Lower leg skin (tissue), 4 donors: ENCODE measurements around the gene CPNE8. TPM values are rescaled to one million over a fixed set of nuclear protein-coding genes. Genes with fewer than 3 reads are reported as not detected.

Experiments
- DNase-seq, 2 donors: peaks; one replicate each; pipeline ENCODE4 v3.0.0-alpha.2; 2019; ENCODE audit warnings: low spot score in 2 of 2
- H3K4me3 ChIP-seq: fragments of 200-600 bp; sonication (generic); 2 replicates; pipeline ENCODE4 v1.5.1; 2017; ENCODE audit warnings: mild to moderate bottlenecking, low read depth; ENCODE audit not compliant: poor library complexity, severe bottlenecking
- CTCF ChIP-seq, 3 donors: fragments of 450-650 bp; IDR thresholded peaks; one replicate each; pipeline ENCODE4 v1.5.1; 2016; ENCODE audit warnings: antibody characterized with exemption in 3 of 3, mild to moderate bottlenecking in 3 of 3, moderate library complexity in 2 of 3
- POLR2A ChIP-seq, 2 donors: fragments of 450-650 bp; IDR thresholded peaks; one replicate each; pipeline ENCODE4 v1.6.1; 2016 to 2017; ENCODE audit warnings: antibody characterized with exemption in 2 of 2, mild to moderate bottlenecking in 1 of 2, moderate library complexity in 1 of 2
- WGBS, 2 donors: methylation state at CpG; one replicate each; pipeline ENCODE4 v1.1.5; 2018; 5-methylcytosine and 5-hydroxymethylcytosine counted together
- intact Hi-C: fragments of 100-400 bp; cut with DNase I; formaldehyde crosslinking; loops from one replicate; pipeline ENCODE4 v1.15.0; 2023; ENCODE audit warnings: low total_unique reads
- total RNA-seq, 4 donors: library from RNA; depleted of rRNA; stranded (reverse); fragments of >200 nt; gene quantifications; one replicate each; pipeline ENCODE4 v1.1.0, GENCODE V29; 2016

The CPNE8 gene
- total RNA-seq, 4 donors from 2014 or later: 8.0 to 20.2 (median 9.1) TPM

- no peak for TF ChIP-seq POLR2A (IDR thresholded peaks at IDR 0.05)
- TF ChIP-seq CTCF (IDR thresholded peaks at IDR 0.05): no peak
- intact Hi-C loops: no loop called here
- WGBS, 2 donors: 66 to 71% methylated on average over 6 of the region's 6 CpGs
- no peak overlapping the region for H3K4me3 ChIP-seq
- no peak for DNase-seq
Observed at GRCh38 chr12:38713294-38713693, 192.1 kb downstream of the CPNE8 start.

- DNase-seq: no peak
- H3K4me3 ChIP-seq: no peak overlapping the region
- intact Hi-C loops: no loop called here
- WGBS, 2 donors: 74 to 75% methylated on average over 2 of the region's 2 CpGs
- TF ChIP-seq POLR2A (IDR thresholded peaks at IDR 0.05): no peak
Observed at GRCh38 chr12:38711054-38711453, 194.3 kb downstream of the CPNE8 start.

- H3K4me3 ChIP-seq: no peak overlapping the region
- DNase-seq: no peak
- TF ChIP-seq POLR2A (IDR thresholded peaks at IDR 0.05) (no peak), CTCF (IDR thresholded peaks at IDR 0.05) (no peak)
- intact Hi-C loops: no loop called here
Observed at GRCh38 chr12:38708466-38708865, 196.9 kb downstream of the CPNE8 start.

GRCh38 chr12:38707648-38708047 lies 197.7 kb downstream of the CPNE8 start:
- TF ChIP-seq CTCF (IDR thresholded peaks at IDR 0.05): no peak
- TF ChIP-seq POLR2A (IDR thresholded peaks at IDR 0.05): no peak
- intact Hi-C loops: no loop called here
- H3K4me3 ChIP-seq: no peak overlapping the region
- DNase-seq: no peak
- WGBS, 2 donors: 79 to 83% methylated on average over 1 of the region's 1 CpG

GRCh38 chr12:38697289-38697688 lies 208.1 kb downstream of the CPNE8 start:
- 82 to 91% methylated on average over 1 of the region's 1 CpG for WGBS, 2 donors
- DNase-seq: no peak
- no peak for TF ChIP-seq POLR2A (IDR thresholded peaks at IDR 0.05)
- TF ChIP-seq CTCF (IDR thresholded peaks at IDR 0.05): no peak
- H3K4me3 ChIP-seq: no peak overlapping the region
- intact Hi-C loops: no loop called here

GRCh38 chr12:38695057-38695456 lies 210.3 kb downstream of the CPNE8 start:
- no peak for DNase-seq
- TF ChIP-seq CTCF (IDR thresholded peaks at IDR 0.05): no peak
- no peak for TF ChIP-seq POLR2A (IDR thresholded peaks at IDR 0.05)
- H3K4me3 ChIP-seq: no peak overlapping the region
- 75 to 85% methylated on average over 3 of the region's 3 CpGs for WGBS, 2 donors
- intact Hi-C loops: no loop called here
